H1 (cell line): Measurements from ENCODE around the gene PRR12. TPM values are rescaled to one million over a fixed set of nuclear protein-coding genes. Genes with fewer than 3 reads are reported as not detected.

Experiments used
- CBX8 ChIP-seq: fragments of 300-800, 300-1000 bp; sonication (generic); IDR thresholded peaks from 2 replicates; pipeline ENCODE4 v1.7.1; 2016; ENCODE audit warnings: low read depth, low read length, borderline replicate concordance
- CEBPB ChIP-seq: IDR thresholded peaks from 2 replicates; pipeline ENCODE4 v1.6.1; 2012; ENCODE audit warnings: low read depth, low read length
- NRF1 ChIP-seq: IDR thresholded peaks from 2 replicates; pipeline ENCODE4 v1.6.1; 2011; ENCODE audit warnings: mild to moderate bottlenecking, low read depth, low read length, improper control_type of control experiment
- RBBP5 ChIP-seq: IDR thresholded peaks from 2 replicates; pipeline ENCODE4 v1.7.1; 2012; ENCODE audit warnings: low read depth, mild to moderate bottlenecking, inconsistent platforms, low read length, moderate library complexity, borderline replicate concordance
- RXRA ChIP-seq: IDR thresholded peaks from 2 replicates; pipeline ENCODE4 v1.6.1; 2011; ENCODE audit warnings: low read depth, mild to moderate bottlenecking, low read length, moderate library complexity; ENCODE audit not compliant: insufficient read depth
- SIRT6 ChIP-seq: IDR thresholded peaks from one replicate; pipeline ENCODE4 v1.7.1; 2012; ENCODE audit warnings: low read length, inconsistent platforms
- polyA plus RNA-seq, 7 experiments: library from polyadenylated mRNA; depleted of rRNA in 3 of 7; stranded (reverse) in 5 of 7; unstranded in 2 of 7; fragments of >200 nt in 5 of 7; fragments of 200-250 nt in 2 of 7; gene quantifications; 1 replicate in 5 of 7; 2 replicates in 1 of 7; 4 replicates in 1 of 7; pipeline versions ENCODE4 v1.2.1 to v1.2.3, GENCODE V29; 2011 to 2013; ENCODE audit warnings: missing spikeins in 2 of 7, mixed read lengths in 2 of 7
- total RNA-seq: library from RNA; stranded (reverse); fragmentation: NEBNext Ultra II Directional; extraction: Animal tissue kit (Norgen Biotek cat#: 25700); gene quantifications from 2 replicates; pipeline ENCODE4 v1.2.1, GENCODE V29; 2021
- TF ChIP-seq, protein P1 (sequence below): IDR thresholded peaks from 2 replicates; pipeline ENCODE4 v1.6.1; 2011; ENCODE audit warnings: low read depth, mild to moderate bottlenecking, low read length; ENCODE audit not compliant: insufficient read depth

The PRR12 gene
- total and polyA plus RNA-seq, 2 of the 8 experiments (the other 6 are each of a cell fraction or from before 2014, with no cell fraction given) = 2.5 to 59.4 TPM

DNA sequence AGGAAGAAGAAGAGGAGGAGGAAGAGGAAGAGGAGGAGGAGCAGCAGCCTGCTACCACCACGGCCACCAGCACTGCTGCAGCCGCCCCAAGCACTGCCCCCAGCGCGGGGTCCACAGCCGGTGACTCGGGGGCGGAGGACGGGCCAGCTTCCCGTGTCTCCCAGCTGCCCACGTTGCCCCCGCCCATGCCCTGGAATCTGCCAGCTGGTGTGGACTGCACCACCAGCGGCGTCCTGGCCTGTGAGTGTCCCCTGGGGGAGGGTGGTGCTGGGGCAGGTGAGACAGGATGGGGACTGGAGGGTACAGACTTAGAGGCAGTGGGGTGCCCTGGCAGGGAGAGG lies 62.5 kb downstream of the PRR12 start (continued):
- no peak for TF ChIP-seq NRF1
- no peak for TF ChIP-seq SIRT6
- TF ChIP-seq RBBP5 = no peak
- TF ChIP-seq, protein P1, sequence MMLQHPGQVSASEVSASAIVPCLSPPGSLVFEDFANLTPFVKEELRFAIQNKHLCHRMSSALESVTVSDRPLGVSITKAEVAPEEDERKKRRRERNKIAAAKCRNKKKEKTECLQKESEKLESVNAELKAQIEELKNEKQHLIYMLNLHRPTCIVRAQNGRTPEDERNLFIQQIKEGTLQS = no peak
- TF ChIP-seq CBX8 = no peak
- no peak for TF ChIP-seq RXRA
- TF ChIP-seq CEBPB = no peak
